Fibroblast of mammary gland (primary cell): ENCODE measurements around the gene NR1H2.
"Not testable (repeated sequence)": the region's sequence is repeated elsewhere in the genome, so short reads cannot be mapped to it uniquely, and the experiment has no call there.

Experiments used
- DNase-seq: peaks from one replicate; pipeline ENCODE4 v3.0.0-alpha.2; 2010; ENCODE audit warnings: low read depth
- H3K4me3 ChIP-seq: 2 replicates; pipeline ENCODE4 v1.5.1; 2011; ENCODE audit warnings: low read depth, mild to moderate bottlenecking, low read length, moderate library complexity; ENCODE audit not compliant: control insufficient read depth
- TF ChIP-seq, protein P1 (sequence below): conservative IDR thresholded peaks from 2 replicates; pipeline ENCODE4 v1.5.1; 2011; ENCODE audit warnings: low read depth, low read length, inconsistent platforms; ENCODE audit not compliant: control insufficient read depth, insufficient read depth

NR1H2 gene

DNA sequence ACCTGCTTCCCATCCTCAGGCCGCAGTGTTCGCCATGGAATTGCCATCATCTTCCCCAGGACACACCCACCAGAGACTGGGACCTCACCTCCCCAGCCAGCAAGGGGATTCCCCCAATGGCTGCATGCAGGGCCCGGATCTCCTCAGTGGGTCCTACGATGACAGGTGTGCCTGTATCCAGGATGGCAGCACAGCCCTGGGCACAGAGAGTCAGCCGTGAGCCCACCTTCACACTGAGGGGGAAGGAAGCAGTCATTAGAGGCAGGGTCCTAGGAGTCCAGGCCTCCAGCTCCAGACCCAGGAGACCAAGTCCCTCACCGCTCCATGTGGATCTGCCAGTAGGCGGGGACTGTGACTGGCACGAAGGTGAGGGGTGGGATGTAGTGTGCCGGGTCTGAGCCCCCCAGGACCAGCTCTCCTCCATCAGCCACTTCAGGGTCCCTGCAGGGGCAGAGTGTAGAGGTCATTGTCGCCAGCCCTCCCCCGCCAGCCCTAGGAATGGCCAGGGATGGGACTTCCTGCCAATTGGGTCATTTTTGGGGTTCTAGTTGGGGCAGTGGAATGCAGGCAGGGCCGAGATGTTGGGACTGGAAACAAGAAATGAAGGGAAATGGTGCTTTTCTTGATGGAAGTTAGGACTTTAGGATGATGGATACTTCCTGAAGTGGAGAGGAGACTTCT, 41.4 kb upstream of the NR1H2 start:
- no peak for DNase-seq
- no peak overlapping the region for H3K4me3 ChIP-seq

DNA sequence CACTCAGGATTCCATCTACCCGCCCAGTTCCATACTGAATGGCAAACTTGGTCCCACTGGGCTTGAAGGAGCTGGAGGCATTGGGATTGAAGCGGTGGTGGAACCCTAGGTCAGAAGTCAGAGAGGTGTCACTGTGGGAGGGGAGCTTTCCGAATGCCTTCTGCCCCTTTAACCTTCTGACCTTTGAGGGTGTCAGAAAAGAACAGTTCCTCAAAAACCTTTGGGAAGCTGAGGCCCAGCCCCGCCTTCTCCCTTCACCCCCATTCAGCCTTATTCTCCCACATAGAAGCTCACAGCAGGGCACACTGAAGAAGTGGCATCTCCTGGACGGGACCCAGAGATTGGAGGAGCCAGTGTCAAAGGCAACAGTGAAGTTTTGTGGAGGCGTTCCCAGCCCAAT, 39.2 kb upstream of the NR1H2 start:
- not testable (repeated sequence) for H3K4me3 ChIP-seq

More for the DNA sequence above, 41.4 kb upstream of the NR1H2 start:
- TF ChIP-seq, protein P1, sequence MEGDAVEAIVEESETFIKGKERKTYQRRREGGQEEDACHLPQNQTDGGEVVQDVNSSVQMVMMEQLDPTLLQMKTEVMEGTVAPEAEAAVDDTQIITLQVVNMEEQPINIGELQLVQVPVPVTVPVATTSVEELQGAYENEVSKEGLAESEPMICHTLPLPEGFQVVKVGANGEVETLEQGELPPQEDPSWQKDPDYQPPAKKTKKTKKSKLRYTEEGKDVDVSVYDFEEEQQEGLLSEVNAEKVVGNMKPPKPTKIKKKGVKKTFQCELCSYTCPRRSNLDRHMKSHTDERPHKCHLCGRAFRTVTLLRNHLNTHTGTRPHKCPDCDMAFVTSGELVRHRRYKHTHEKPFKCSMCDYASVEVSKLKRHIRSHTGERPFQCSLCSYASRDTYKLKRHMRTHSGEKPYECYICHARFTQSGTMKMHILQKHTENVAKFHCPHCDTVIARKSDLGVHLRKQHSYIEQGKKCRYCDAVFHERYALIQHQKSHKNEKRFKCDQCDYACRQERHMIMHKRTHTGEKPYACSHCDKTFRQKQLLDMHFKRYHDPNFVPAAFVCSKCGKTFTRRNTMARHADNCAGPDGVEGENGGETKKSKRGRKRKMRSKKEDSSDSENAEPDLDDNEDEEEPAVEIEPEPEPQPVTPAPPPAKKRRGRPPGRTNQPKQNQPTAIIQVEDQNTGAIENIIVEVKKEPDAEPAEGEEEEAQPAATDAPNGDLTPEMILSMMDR: no peak

DNA sequence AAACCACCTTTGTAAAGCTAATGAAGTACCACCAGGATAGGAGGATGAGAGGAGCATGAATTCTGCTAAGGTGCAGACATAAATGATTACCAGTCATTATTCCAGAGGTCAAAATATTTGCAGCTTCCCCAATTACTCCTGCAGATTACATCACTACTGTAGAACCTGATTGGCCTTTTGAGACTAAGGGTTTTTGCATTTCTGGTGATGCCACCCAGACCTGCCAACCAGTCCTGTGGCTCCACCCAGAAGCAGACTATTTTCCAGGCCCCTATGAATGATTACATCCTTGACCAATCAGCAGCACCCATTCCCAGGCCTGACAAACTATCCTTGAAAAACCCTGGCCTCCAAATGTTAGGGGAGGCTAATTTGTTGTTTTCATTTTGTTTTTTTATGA, 35.9 kb upstream of the NR1H2 start:
- no peak overlapping the region for H3K4me3 ChIP-seq
- no peak for DNase-seq
- TF ChIP-seq, protein P1: no peak

More for the DNA sequence above, 39.2 kb upstream of the NR1H2 start:
- DNase-seq: not testable (repeated sequence)

DNA sequence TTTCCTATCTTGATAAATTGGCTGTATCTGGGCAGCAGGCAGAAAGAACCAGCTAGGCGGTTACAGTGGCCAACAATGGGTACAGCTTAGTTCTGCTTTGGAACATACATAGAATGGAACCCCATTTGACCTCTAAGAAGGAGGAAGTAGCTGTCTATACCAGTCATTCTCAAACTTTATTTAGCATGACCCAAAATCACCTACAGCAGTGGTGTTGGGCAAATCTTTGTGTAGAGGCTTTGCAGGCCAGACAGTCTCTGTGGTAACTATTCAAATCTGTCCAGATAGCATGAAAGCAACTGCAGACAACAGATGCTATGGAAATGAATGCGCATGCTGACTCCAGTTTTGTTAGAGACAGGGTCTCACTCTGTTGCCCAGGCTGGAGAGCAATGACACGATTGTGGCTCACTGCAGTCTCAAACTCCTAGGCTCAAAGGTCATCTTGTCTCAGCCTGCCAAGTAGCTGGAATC, 35.1 kb upstream of the NR1H2 start:
- TF ChIP-seq, protein P1: no peak
- H3K4me3 ChIP-seq: no peak overlapping the region
- no peak for DNase-seq

DNA sequence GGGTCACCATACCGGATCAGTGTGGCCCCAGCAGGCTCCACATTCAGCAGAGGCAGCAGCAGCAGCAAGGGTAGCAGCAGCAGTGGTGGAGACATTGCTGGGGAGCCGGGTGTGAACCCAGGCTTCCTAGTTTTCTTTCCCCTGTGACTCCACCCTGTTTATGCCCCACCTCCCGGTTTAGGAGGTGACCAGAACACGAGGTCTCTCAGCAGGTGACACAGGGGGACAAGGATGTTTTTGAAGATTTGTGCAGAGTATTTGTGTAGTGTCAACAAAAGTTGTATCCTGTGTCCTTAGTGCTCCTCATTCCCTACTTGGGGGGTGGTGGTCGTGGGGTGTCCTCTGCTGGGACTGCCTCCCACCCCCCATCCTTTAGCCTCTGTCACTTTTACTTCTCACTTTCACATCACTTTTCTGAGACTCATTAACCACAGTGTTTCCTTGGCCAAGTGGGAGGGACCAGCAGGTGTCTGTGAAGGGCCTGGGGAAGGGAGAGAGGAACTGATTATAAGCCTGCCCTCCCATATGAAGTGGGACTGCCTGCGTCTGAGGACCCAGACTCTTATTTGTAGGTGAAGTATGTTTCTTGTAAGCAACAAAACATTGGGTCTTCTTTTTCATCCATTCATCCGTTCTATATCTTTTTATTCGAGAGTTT, 31.5 kb upstream of the NR1H2 start:
- no peak for DNase-seq

DNA sequence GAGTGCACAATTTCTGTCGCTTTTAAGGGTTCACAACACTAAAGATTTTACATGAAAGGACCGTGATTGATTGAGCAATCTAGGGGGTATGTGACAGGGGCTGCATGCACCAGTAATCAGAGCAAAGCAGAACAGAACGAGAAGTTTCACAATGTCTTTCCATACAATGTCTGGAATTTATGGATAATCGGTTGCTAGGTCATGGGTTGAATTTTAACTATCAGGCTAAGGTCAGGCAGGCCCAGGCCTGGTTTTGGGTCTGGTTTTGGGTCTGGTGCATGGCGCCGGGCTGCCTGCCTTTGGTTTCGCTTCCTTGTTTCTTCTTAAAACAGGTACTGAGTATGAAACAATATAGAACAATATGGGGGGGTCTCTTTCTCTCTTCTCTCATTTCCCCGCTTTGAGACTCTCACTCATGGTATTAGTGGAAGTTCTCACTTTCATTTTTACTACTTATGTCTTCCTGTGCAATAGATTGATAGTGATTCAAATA, 29.1 kb upstream of the NR1H2 start:
- H3K4me3 ChIP-seq, DNase-seq: not testable (repeated sequence)

More for the DNA sequence above, 31.5 kb upstream of the NR1H2 start:
- no peak overlapping the region for H3K4me3 ChIP-seq
- TF ChIP-seq, protein P1: no peak

DNA sequence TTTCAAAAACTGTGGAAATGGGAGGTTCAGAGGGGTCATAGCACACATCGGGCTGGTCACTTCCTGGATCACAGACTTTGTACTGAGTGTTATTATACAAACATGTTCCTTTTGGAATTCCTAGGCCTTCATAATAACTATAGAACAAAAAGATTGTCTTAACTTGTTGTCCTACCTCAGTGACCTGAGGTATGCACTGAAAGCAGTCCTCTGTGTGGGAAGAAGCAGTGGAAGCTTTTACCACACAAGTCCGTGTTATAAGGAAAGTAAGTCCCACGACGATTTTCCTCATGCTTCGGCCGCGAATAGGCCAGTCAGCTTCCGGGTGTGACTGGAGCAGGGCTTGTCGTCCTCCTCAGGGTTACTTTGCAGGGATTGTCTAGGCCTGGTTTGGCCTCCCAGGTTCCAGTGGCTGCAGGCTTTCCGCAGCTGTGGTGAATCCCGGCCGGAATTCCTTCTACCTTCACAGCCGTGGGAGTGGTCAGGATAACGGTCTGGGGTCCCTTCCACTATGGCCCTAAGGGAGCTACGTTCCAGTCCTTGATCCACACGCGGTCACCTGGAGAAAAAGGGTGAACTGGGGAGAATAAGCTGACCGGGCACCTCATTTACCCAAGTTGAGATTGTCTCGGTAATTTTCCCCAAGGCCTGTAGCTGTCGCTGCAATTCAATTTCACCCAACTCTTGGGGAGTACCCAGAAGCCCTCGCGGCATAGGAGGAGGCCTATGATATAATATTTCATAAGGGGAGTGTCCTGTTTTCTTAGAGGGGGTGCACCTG, 26.8 kb upstream of the NR1H2 start:
- TF ChIP-seq, protein P1: no peak
- no peak overlapping the region for H3K4me3 ChIP-seq
- no peak for DNase-seq
